PC-9 (cell line): ENCODE data around the gene PADI6.

Experiments used
- CTCF ChIP-seq: fragments of 200-600 bp; sonication (generic); conservative IDR thresholded peaks from 2 replicates; pipeline ENCODE4 v1.6.1; 2017; ENCODE audit warnings: mixed run types, antibody characterized with exemption, mild to moderate bottlenecking, moderate library complexity
- EZH2 ChIP-seq: fragments of 200-600 bp; sonication (generic); IDR thresholded peaks from 2 replicates; pipeline ENCODE4 v1.8.0; 2017; ENCODE audit warnings: antibody characterized with exemption, low read depth

- TF ChIP-seq CTCF (no peak), EZH2 (no peak)
Measured at GRCh38 chr1:17404820-17405219, 32.8 kb downstream of the PADI6 start.
